ENCODE results near the gene RAF1.

Gene RAF1

GRCh38 chr3:12643010-12643380 lies 20.9 kb downstream of the RAF1 start:
- TF ChIP-seq CTCF (IDR thresholded peaks at IDR 0.05): no peak

- TF ChIP-seq CTCF (IDR thresholded peaks at IDR 0.05): no peak
Observed at GRCh38 chr3:12638105-12638504, 25.8 kb downstream of the RAF1 start.

DNA sequence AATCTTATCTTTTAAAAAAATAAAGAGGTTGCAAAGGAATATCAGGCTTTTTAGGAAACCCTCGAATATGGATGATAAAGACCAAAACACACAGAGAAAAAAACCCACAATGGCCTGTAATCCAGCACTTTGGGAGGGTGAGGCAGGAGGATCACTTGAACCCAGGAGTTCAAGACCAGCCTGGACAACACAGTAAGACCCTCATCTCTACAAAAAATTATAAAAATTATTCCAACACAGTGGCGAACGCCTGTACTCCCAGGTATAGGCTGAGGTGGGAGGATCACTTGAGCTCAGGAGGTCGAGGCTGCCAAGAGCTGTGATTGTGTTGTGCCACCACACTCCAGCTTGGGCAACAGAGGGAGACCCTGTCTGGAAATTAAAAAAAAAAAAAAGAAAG lies 30.8 kb downstream of the RAF1 start:
- TF ChIP-seq CTCF (IDR thresholded peaks at IDR 0.05): no peak

GRCh38 chr3:12632523-12632922 lies 31.4 kb downstream of the RAF1 start:
- TF ChIP-seq CTCF (IDR thresholded peaks at IDR 0.05): no peak

GRCh38 chr3:12630292-12630691 lies 33.6 kb downstream of the RAF1 start:
- no peak for TF ChIP-seq CTCF (IDR thresholded peaks at IDR 0.05)

- TF ChIP-seq CTCF (IDR thresholded peaks at IDR 0.05): no peak
Observed at GRCh38 chr3:12629560-12629959, 34.4 kb downstream of the RAF1 start.

DNA sequence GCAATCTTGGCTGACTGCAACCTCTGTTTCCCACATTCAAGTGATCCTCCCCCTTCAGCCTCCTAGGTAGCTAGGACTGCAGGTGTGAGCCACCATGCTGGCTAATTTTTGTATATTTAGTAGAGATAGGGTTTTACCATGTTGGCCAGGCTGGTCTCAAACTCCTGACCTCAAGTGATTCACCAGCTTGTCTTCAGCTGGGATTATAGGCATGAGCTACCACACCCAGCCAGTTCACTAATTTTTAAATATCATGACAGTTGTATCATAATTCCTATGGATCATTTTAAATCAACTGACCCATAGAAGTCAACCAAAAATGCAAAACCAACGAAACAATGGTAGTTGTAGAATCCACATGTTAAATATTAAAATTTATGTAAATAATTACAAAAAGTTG lies 35.1 kb downstream of the RAF1 start:
- TF ChIP-seq CTCF (IDR thresholded peaks at IDR 0.05): no peak

GRCh38 chr3:12627370-12627769 lies 36.5 kb downstream of the RAF1 start:
- TF ChIP-seq CTCF (IDR thresholded peaks at IDR 0.05): no peak

Measured in LNCAP (cell line).